PC-3 (cell line): ENCODE measurements around the gene NPR3. TPM values are rescaled to one million over a fixed set of nuclear protein-coding genes. Genes with fewer than 3 reads are reported as not detected.

Experiments used
- ATAC-seq: fragments of 200-7000 bp; cut with Tn5 transposase; 2 replicates; pipeline ENCODE4 v1.9.1; 2020; ENCODE audit warnings: mild to moderate bottlenecking, moderate library complexity
- BruUV-seq: library from RNA; stranded (reverse); fragments of 400-500 nt; replicated peaks from 2 replicates; lab custom pipeline; 2021; lab: Mats Ljungman, UMichigan
- CTCF ChIA-PET: fragments of 300-600 bp; sonication (Branson Sonifier 250); formaldehyde crosslinking; loops from one replicate; lab custom pipeline; 2022; ENCODE audit warnings: antibody characterized with exemption; lab: Charles Lee
- POLR2A ChIA-PET: fragments of 300-600 bp; sonication (Branson Sonifier 250); formaldehyde crosslinking; loops from one replicate; lab custom pipeline; 2022; ENCODE audit warnings: antibody characterized with exemption; ENCODE audit not compliant: unreplicated experiment; lab: Charles Lee
- DNase-seq: peaks from one replicate; pipeline ENCODE4 v3.0.0-alpha.2; 2015
- H2AFZ ChIP-seq: fragments of 300-600 bp; sonication (generic); 2 replicates; pipeline ENCODE4 v1.6.0; 2016; ENCODE audit warnings: antibody characterized with exemption, low read length
- H3F3A ChIP-seq: fragments of 300-600 bp; sonication (generic); one replicate; pipeline ENCODE4 v1.6.0; 2017; ENCODE audit warnings: antibody characterized with exemption, low read length, control low read depth, mild to moderate bottlenecking; ENCODE audit not compliant: unreplicated experiment
- H3K27ac ChIP-seq: fragments of 300-600 bp; sonication (generic); 2 replicates; pipeline ENCODE4 v1.5.1; 2016; ENCODE audit warnings: mild to moderate bottlenecking, low read length
- H3K27me3 ChIP-seq: fragments of 300-600 bp; sonication (generic); 2 replicates; pipeline ENCODE4 v1.6.1; 2016; ENCODE audit warnings: low read length, mixed read lengths
- H3K36me3 ChIP-seq: fragments of 300-600 bp; sonication (generic); 2 replicates; pipeline ENCODE4 v1.6.1; 2016; ENCODE audit warnings: low read depth, mixed run types, low read length, mixed read lengths
- H3K4me1 ChIP-seq: fragments of 300-600 bp; sonication (generic); 2 replicates; pipeline ENCODE4 v1.5.1; 2016; ENCODE audit warnings: low read length; ENCODE audit not compliant: insufficient read depth
- H3K4me2 ChIP-seq: fragments of 300-600 bp; sonication (generic); 2 replicates; pipeline ENCODE4 v1.6.0; 2016; ENCODE audit warnings: low read length
- H3K4me3 ChIP-seq: fragments of 300-600 bp; sonication (generic); 2 replicates; pipeline ENCODE4 v1.5.1; 2016; ENCODE audit warnings: mild to moderate bottlenecking, low read length, mixed read lengths
- H3K79me2 ChIP-seq: fragments of 300-600 bp; sonication (generic); 2 replicates; pipeline ENCODE4 v1.6.1; 2017; ENCODE audit warnings: low read length, mixed read lengths
- H3K9ac ChIP-seq: fragments of 300-600 bp; sonication (generic); 2 replicates; pipeline ENCODE4 v1.6.0; 2016; ENCODE audit warnings: mild to moderate bottlenecking, low read length
- H3K9me2 ChIP-seq: fragments of 300-600 bp; sonication (generic); replicated peaks from 2 replicates; pipeline ENCODE4 v1.6.1; 2016; ENCODE audit warnings: mixed run types, low read length, mixed read lengths
- H3K9me3 ChIP-seq: fragments of 300-600 bp; sonication (generic); 2 replicates; pipeline ENCODE4 v1.6.1; 2016; ENCODE audit warnings: low read length, mixed read lengths
- H4K20me1 ChIP-seq: fragments of 300-600 bp; sonication (generic); 2 replicates; pipeline ENCODE4 v1.6.1; 2016; ENCODE audit warnings: low read length, mixed read lengths
- EZH2 ChIP-seq: fragments of 300-600 bp; sonication (generic); IDR thresholded peaks from one replicate; pipeline ENCODE4 v1.6.1; 2017; ENCODE audit warnings: antibody characterized with exemption, mild to moderate bottlenecking, low read length; ENCODE audit not compliant: unreplicated experiment
- EZH2phosphoT487 ChIP-seq: fragments of 300-600 bp; sonication (generic); IDR thresholded peaks from 2 replicates; pipeline ENCODE4 v1.6.1; 2018; ENCODE audit warnings: mild to moderate bottlenecking, antibody characterized with exemption, low read length, borderline replicate concordance
- intact Hi-C: fragments of 100-400 bp; cut with micrococcal nuclease; formaldehyde crosslinking; loops from 2 replicates; pipeline ENCODE4 v1.9.0; 2023
- total RNA-seq: library from RNA; depleted of rRNA; stranded (reverse); fragments of >200 nt; gene quantifications from 2 replicates; pipeline ENCODE4 v1.2.3, GENCODE V29; 2014
- TF ChIP-seq, protein P1 (sequence below): fragments of 300-600 bp; sonication (generic); conservative IDR thresholded peaks from 2 replicates; pipeline ENCODE4 v1.5.1; 2017; ENCODE audit warnings: antibody characterized with exemption, low read depth, mild to moderate bottlenecking, low read length

Gene NPR3
- total RNA-seq, 1 experiment from 2014 or later: 3.9 TPM

DNA sequence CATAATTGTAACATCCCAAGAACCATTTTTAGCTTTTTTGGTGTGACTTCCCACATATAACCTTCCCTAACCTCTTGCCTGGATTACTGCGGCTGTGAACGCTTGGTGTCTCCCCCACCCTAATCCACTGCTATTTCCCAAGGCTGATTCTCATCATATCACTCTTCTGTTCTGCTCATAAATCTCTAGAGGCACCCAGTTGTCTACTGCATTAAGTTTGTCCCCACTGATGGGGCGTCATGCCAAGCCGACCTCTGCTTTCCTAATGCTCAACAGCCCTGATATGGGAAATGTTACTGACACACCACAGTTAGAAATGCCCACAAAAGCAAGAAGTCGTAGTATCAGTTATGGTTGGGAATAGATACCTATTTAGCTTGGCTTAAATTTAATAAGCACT lies 24.4 kb downstream of the NPR3 start:
- H3K36me3 ChIP-seq: no peaks in the 10 kb centered on the region
- H3K9ac ChIP-seq: no peak overlapping the region
- ChIA-PET POLR2A (no interaction called here), CTCF (no interaction called here)
- BruUV-seq: no TSS peak
- H3K9me2 ChIP-seq: no peaks in the 10 kb centered on the region
- H3K4me3 ChIP-seq: no peak overlapping the region
- no peaks in the 10 kb centered on the region for H3K79me2 ChIP-seq
- DNase-seq: no peak
- intact Hi-C loops: no loop called here
- no peaks in the 10 kb centered on the region for H3K4me1 ChIP-seq
- ATAC-seq: no peak
- H3K27me3 ChIP-seq: no peaks in the 10 kb centered on the region
- H3K4me2 ChIP-seq: no peak overlapping the region
- H2AFZ ChIP-seq: no peak overlapping the region
- TF ChIP-seq, protein P1, sequence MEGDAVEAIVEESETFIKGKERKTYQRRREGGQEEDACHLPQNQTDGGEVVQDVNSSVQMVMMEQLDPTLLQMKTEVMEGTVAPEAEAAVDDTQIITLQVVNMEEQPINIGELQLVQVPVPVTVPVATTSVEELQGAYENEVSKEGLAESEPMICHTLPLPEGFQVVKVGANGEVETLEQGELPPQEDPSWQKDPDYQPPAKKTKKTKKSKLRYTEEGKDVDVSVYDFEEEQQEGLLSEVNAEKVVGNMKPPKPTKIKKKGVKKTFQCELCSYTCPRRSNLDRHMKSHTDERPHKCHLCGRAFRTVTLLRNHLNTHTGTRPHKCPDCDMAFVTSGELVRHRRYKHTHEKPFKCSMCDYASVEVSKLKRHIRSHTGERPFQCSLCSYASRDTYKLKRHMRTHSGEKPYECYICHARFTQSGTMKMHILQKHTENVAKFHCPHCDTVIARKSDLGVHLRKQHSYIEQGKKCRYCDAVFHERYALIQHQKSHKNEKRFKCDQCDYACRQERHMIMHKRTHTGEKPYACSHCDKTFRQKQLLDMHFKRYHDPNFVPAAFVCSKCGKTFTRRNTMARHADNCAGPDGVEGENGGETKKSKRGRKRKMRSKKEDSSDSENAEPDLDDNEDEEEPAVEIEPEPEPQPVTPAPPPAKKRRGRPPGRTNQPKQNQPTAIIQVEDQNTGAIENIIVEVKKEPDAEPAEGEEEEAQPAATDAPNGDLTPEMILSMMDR: no peak
- TF ChIP-seq EZH2: no peak
- H3F3A ChIP-seq: no peaks in the 10 kb centered on the region
- H3K9me3 ChIP-seq: no peaks in the 10 kb centered on the region
- H3K27ac ChIP-seq: no peak overlapping the region
- no peaks in the 10 kb centered on the region for H4K20me1 ChIP-seq

- Histone ChIP-seq H3K9me2 (no peaks in the 10 kb centered on the region), H3K27me3 (no peaks in the 10 kb centered on the region), H4K20me1 (no peaks in the 10 kb centered on the region), H3K4me1 (no peaks in the 10 kb centered on the region), H3F3A (no peaks in the 10 kb centered on the region), H3K79me2 (no peaks in the 10 kb centered on the region), H3K36me3 (no peaks in the 10 kb centered on the region), H3K4me2 (no peak overlapping the region), H3K9ac (no peak overlapping the region), H3K4me3 (no peak overlapping the region), H2AFZ (no peak overlapping the region), H3K9me3 (no peaks in the 10 kb centered on the region), H3K27ac (no peak overlapping the region)
- no TSS peak for BruUV-seq
- ChIA-PET CTCF (no interaction called here), POLR2A (no interaction called here)
- no peak for ATAC-seq
- intact Hi-C loops: no loop called here
- no peak for DNase-seq
- TF ChIP-seq EZH2phosphoT487: no peak
- no peak for TF ChIP-seq EZH2
- TF ChIP-seq, protein P1: no peak
Observed at GRCh38 chr5:32736842-32737241, 25.7 kb downstream of the NPR3 start.

DNA sequence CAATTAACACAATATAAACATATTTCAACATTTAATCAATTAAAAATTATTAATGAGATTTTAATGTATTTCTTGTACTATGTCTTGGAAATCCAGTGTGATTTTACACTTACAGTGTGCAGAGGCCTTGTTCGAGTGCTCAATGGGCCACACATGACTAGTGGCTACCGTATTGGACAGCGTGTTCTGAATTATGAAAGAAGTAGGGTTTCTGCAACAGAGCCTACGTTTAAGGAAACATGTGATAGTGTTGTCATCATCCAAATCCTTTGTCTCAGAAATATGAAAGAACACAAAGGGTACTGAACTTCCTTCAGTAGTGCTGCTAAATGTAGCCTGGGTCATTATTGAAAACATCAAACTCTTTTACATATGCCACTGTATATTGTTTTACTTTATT lies 29.5 kb downstream of the NPR3 start:
- no TSS peak for BruUV-seq
- Histone ChIP-seq H3K79me2 (no peaks in the 10 kb centered on the region), H3K9me2 (no peaks in the 10 kb centered on the region), H3K27me3 (no peaks in the 10 kb centered on the region), H3K27ac (no peak overlapping the region), H3K36me3 (no peaks in the 10 kb centered on the region), H3K9me3 (no peaks in the 10 kb centered on the region), H3K4me3 (no peak overlapping the region), H3F3A (no peaks in the 10 kb centered on the region), H4K20me1 (no peaks in the 10 kb centered on the region), H2AFZ (no peak overlapping the region), H3K9ac (no peak overlapping the region), H3K4me2 (no peak overlapping the region), H3K4me1 (no peaks in the 10 kb centered on the region)
- TF ChIP-seq, protein P1: no peak
- TF ChIP-seq EZH2: no peak
- no peak for TF ChIP-seq EZH2phosphoT487
- POLR2A ChIA-PET: no interaction called here
- intact Hi-C loops: no loop called here
- no peak for ATAC-seq
- CTCF ChIA-PET: no interaction called here
- no peak for DNase-seq
